Osteocyte (in vitro differentiated cells): ENCODE measurements around the gene HADH. TPM values are rescaled to one million over a fixed set of nuclear protein-coding genes. Genes with fewer than 3 reads are reported as not detected.
"Not testable (repeated sequence)": the region's sequence is repeated elsewhere in the genome, so short reads cannot be mapped to it uniquely, and the experiment has no call there.

Source experiments
- DNase-seq: peaks from one replicate; pipeline ENCODE4 v3.0.0; 2021; ENCODE audit warnings: mixed read lengths; ENCODE audit not compliant: unreplicated experiment; ENCODE audit errors: extremely low spot score
- H3K27ac Mint-ChIP-seq: one replicate; pipeline ENCODE4 v1.8.0; 2021; ENCODE audit warnings: mild to moderate bottlenecking, mixed read lengths; ENCODE audit not compliant: unreplicated experiment
- H3K27me3 Mint-ChIP-seq: one replicate; pipeline ENCODE4 v1.8.0; 2021; ENCODE audit warnings: mixed read lengths; ENCODE audit not compliant: unreplicated experiment
- H3K36me3 Mint-ChIP-seq: one replicate; pipeline ENCODE4 v1.8.0; 2021; ENCODE audit warnings: mixed read lengths; ENCODE audit not compliant: unreplicated experiment
- H3K4me1 Mint-ChIP-seq: one replicate; pipeline ENCODE4 v1.8.0; 2021; ENCODE audit warnings: mixed read lengths; ENCODE audit not compliant: unreplicated experiment
- H3K4me3 Mint-ChIP-seq: one replicate; pipeline ENCODE4 v1.8.0; 2021; ENCODE audit warnings: mild to moderate bottlenecking, moderate library complexity, mixed read lengths; ENCODE audit not compliant: unreplicated experiment
- H3K9me3 Mint-ChIP-seq: one replicate; pipeline ENCODE4 v1.8.0; 2021; ENCODE audit warnings: mixed read lengths; ENCODE audit not compliant: unreplicated experiment
- CTCF ChIP-seq: fragments of 200-600 bp; sonication (generic); IDR thresholded peaks from 2 replicates; pipeline ENCODE4 v1.5.0; 2021; ENCODE audit warnings: antibody characterized with exemption, mild to moderate bottlenecking, moderate library complexity
- total RNA-seq: library from RNA; stranded (reverse); gene quantifications from 2 replicates; pipeline ENCODE4 v1.2.1, GENCODE V29; 2021

Gene HADH
- total RNA-seq, 1 donor from 2014 or later: 29.8 TPM

GRCh38 chr4:108048157-108048556, 58.5 kb downstream of the HADH start:
- no peaks in the 10 kb centered on the region for H3K9me3 Mint-ChIP-seq
- no peak overlapping the region for H3K4me3 Mint-ChIP-seq
- no peaks in the 10 kb centered on the region for H3K4me1 Mint-ChIP-seq
- no peaks in the 10 kb centered on the region for H3K36me3 Mint-ChIP-seq
- no peak overlapping the region for H3K27ac Mint-ChIP-seq
- DNase-seq: no peak
- no peak for TF ChIP-seq CTCF
- no peaks in the 10 kb centered on the region for H3K27me3 Mint-ChIP-seq

- Mint-ChIP-seq H3K27me3 (no peaks in the 10 kb centered on the region), H3K4me1 (no peaks in the 10 kb centered on the region), H3K36me3 (no peaks in the 10 kb centered on the region), H3K27ac (no peak overlapping the region), H3K9me3 (no peaks in the 10 kb centered on the region), H3K4me3 (no peak overlapping the region)
- no peak for DNase-seq
- TF ChIP-seq CTCF: no peak
Measured at GRCh38 chr4:108048997-108049396, 59.3 kb downstream of the HADH start.

DNA sequence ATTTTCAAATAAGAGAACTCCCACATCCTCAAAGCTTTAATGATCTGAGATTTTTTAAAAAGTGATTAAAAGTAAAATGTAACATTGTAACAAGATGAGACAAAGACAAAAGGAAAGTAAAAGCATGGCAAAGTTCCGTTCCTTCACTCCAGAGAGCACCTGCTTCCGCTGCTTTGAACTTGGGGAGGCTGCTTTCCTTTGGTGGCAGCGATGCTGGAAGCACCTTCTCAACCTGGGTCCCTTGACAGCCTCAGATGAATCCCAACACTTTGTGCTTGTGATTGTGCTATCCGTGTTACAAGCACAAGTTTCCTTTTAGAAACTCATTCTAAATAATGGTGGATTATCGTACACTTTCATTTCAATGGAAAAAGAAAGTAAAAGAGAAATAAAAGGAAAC, 59.7 kb downstream of the HADH start:
- Mint-ChIP-seq H3K36me3 (no peaks in the 10 kb centered on the region), H3K4me1 (no peaks in the 10 kb centered on the region), H3K27me3 (no peaks in the 10 kb centered on the region), H3K9me3 (no peaks in the 10 kb centered on the region), H3K27ac (no peak overlapping the region), H3K4me3 (no peak overlapping the region)
- no peak for TF ChIP-seq CTCF
- DNase-seq: no peak

- not testable (repeated sequence) for H3K4me3 Mint-ChIP-seq, H3K9me3 Mint-ChIP-seq, H3K4me1 Mint-ChIP-seq, H3K27ac Mint-ChIP-seq, DNase-seq, H3K27me3 Mint-ChIP-seq, H3K36me3 Mint-ChIP-seq
Measured at GRCh38 chr4:108050166-108051111, 60.8 kb downstream of the HADH start.

- no peaks in the 10 kb centered on the region for H3K36me3 Mint-ChIP-seq
- no peaks in the 10 kb centered on the region for H3K9me3 Mint-ChIP-seq
- no peaks in the 10 kb centered on the region for H3K4me1 Mint-ChIP-seq
- DNase-seq: no peak
- H3K27me3 Mint-ChIP-seq: no peaks in the 10 kb centered on the region
- H3K27ac Mint-ChIP-seq: no peak overlapping the region
- no peak overlapping the region for H3K4me3 Mint-ChIP-seq
- TF ChIP-seq CTCF: no peak
Measured at GRCh38 chr4:108051343-108051742, 61.7 kb downstream of the HADH start.
